ENCODE data around the gene LEFTY2. TPM values are rescaled to one million over a fixed set of nuclear protein-coding genes. Genes with fewer than 3 reads are reported as not detected.

The LEFTY2 gene
- total RNA-seq, 1 donor from 2014 or later = not detected

GRCh38 chr1:225903623-225904022 lies 37.4 kb downstream of the LEFTY2 start:
- Mint-ChIP-seq H3K4me3 (ENCODE audit: low read depth) (no peak overlapping the region), H3K27ac (no peak overlapping the region), H3K9me3 (no peaks in the 10 kb centered on the region), H3K4me1 (ENCODE audit: low read depth) (peaks cover 5% of the 10 kb centered on the region), H3K27me3 (ENCODE audit: low read depth) (peaks cover 11% of the 10 kb centered on the region), H3K36me3 (ENCODE audit: low read depth) (no peaks in the 10 kb centered on the region)
- DNase-seq (ENCODE audit: low spot score) = no peak
- intact Hi-C loops (cut with micrococcal nuclease) = no loop called here

DNA sequence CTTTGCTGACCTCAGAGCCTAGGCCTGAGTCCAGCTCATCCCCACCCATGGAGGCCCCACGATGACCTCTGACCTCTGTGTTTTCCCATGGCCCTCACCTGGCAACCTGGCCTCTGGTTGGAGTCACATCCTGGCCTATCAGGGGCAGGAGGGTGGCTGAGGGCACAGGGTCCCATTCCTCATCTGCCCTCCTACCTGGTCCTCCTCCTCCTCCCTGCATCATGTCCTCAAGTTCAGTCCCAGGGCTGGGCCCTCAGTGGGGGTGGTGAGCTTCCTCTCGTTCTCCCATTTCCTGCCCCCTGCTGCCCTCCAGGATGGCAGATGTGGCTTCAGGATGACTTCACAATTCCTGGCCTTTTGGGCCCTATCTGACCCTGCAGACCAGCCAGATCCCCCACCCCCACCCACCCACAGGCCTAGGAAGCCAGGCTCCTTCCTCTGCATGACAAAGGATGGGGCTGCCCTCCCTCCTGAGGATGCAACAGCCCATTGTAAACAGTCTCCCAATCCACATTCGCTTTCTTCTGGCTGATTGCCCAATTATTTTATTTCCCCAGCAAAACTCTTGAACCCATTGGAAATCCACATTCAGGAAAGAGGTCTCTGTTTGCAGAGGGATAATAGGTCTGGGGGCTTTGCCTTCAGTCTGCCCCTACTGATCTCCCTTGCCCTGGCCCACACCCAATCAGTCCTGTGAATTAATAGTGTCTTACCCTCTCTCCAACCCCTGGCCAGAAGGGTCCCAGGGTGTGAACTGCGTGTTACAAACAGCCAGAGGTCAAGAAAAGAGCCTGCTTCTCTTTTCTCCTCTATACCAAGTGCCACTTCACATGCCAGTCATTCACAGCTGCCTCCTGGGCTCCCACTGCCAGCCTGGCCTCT lies 41.7 kb downstream of the LEFTY2 start:
- Mint-ChIP-seq H3K9me3 (no peaks in the 10 kb centered on the region), H3K4me1 (ENCODE audit: low read depth) (peaks cover 32% of the 10 kb centered on the region), H3K36me3 (ENCODE audit: low read depth) (no peaks in the 10 kb centered on the region), H3K4me3 (ENCODE audit: low read depth) (no peak overlapping the region), H3K27me3 (ENCODE audit: low read depth) (peaks cover 13% of the 10 kb centered on the region), H3K27ac (no peak overlapping the region)
- DNase-seq (ENCODE audit: low spot score) = no peak
- intact Hi-C loops (cut with micrococcal nuclease) = loop anchor here (5.0 kb wide), 1 partner anchor 87 kb away; the partner anchor contains the start of gene EPHX1

GRCh38 chr1:225897595-225898514 lies 43.2 kb downstream of the LEFTY2 start:
- Mint-ChIP-seq H3K4me1 (ENCODE audit: low read depth) (peaks cover 31% of the 10 kb centered on the region), H3K36me3 (ENCODE audit: low read depth) (no peaks in the 10 kb centered on the region), H3K27me3 (ENCODE audit: low read depth) (peaks cover 13% of the 10 kb centered on the region), H3K9me3 (no peaks in the 10 kb centered on the region), H3K4me3 (ENCODE audit: low read depth) (peak overlapping the region; percentile 52), H3K27ac (peak overlapping the region; percentile 18)
- no peak for DNase-seq (ENCODE audit: low spot score)
- intact Hi-C loops (cut with micrococcal nuclease) = loop anchor here (1.0 to 5.0 kb wide), 5 partner anchors 17 to 121 kb away; partner anchors contain the start of genes EPHX1, PYCR2 and SRP9

GRCh38 chr1:225896937-225897549 lies 44.0 kb downstream of the LEFTY2 start:
- H3K27me3 Mint-ChIP-seq (ENCODE audit: low read depth) = peaks cover 13% of the 10 kb centered on the region
- DNase-seq (ENCODE audit: low spot score) = peak; percentile 75
- no peaks in the 10 kb centered on the region for H3K36me3 Mint-ChIP-seq (ENCODE audit: low read depth)
- H3K4me3 Mint-ChIP-seq (ENCODE audit: low read depth) = peak overlapping the region; percentile 52
- H3K4me1 Mint-ChIP-seq (ENCODE audit: low read depth) = peaks cover 31% of the 10 kb centered on the region
- H3K9me3 Mint-ChIP-seq = no peaks in the 10 kb centered on the region
- intact Hi-C loops (cut with micrococcal nuclease) = loop anchor here (1.0 to 5.0 kb wide), 5 partner anchors 16 to 120 kb away; partner anchors contain the start of genes EPHX1, PYCR2 and SRP9
- H3K27ac Mint-ChIP-seq = peak overlapping the region; percentile 56

DNA sequence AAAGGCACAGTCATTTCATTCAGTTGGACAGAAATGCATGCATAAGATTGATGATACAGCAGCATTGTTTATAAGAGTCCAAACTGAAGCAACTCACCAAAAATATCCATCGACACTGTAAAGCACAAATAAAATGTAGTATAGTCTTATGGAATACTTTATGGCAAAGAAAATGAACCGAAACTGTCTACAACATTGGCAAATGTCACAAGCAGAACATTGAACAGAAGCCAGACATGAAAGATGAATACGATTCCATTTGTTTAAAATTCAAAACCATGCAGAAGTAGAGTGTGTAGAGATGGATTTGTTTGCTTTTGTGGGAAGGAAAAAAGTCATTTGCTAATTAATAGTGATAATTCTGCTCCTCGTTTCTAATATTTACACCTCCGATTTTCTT lies 44.5 kb downstream of the LEFTY2 start:
- intact Hi-C loops (cut with micrococcal nuclease) = loop anchor here (5.0 kb wide), 1 partner anchor 84 kb away; the partner anchor contains the start of gene EPHX1
- DNase-seq (ENCODE audit: low spot score) = no peak
- Mint-ChIP-seq H3K36me3 (ENCODE audit: low read depth) (no peaks in the 10 kb centered on the region), H3K27ac (peak overlapping the region; percentile 56), H3K4me1 (ENCODE audit: low read depth) (peaks cover 31% of the 10 kb centered on the region), H3K9me3 (no peaks in the 10 kb centered on the region), H3K4me3 (ENCODE audit: low read depth) (peak overlapping the region; percentile 52), H3K27me3 (ENCODE audit: low read depth) (peaks cover 13% of the 10 kb centered on the region)

DNA sequence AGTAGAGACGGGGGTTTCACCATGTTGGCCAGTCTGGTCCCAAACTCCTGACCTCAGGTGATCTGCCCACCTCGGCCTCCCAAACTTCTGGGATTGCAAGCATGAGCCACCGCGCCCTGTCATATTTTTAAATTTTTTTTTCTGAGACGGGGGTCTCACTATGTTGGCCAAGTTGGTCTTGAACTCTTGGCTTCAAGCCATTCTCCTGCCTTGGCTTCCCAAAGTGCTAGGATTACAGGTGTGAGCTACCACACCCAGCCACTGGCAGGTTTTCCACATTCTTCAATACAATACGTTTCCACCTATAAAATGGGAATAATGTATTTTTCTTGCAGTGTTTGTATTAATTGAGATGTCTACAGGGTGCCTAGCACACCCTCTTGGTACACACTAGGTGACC lies 48.7 kb downstream of the LEFTY2 start:
- Mint-ChIP-seq H3K36me3 (ENCODE audit: low read depth) (no peaks in the 10 kb centered on the region), H3K9me3 (no peaks in the 10 kb centered on the region), H3K4me1 (ENCODE audit: low read depth) (peaks cover 17% of the 10 kb centered on the region), H3K4me3 (ENCODE audit: low read depth) (no peak overlapping the region), H3K27ac (no peak overlapping the region), H3K27me3 (ENCODE audit: low read depth) (peaks cover 14% of the 10 kb centered on the region)
- DNase-seq (ENCODE audit: low spot score) = no peak
- intact Hi-C loops (cut with micrococcal nuclease) = no loop called here

DNA sequence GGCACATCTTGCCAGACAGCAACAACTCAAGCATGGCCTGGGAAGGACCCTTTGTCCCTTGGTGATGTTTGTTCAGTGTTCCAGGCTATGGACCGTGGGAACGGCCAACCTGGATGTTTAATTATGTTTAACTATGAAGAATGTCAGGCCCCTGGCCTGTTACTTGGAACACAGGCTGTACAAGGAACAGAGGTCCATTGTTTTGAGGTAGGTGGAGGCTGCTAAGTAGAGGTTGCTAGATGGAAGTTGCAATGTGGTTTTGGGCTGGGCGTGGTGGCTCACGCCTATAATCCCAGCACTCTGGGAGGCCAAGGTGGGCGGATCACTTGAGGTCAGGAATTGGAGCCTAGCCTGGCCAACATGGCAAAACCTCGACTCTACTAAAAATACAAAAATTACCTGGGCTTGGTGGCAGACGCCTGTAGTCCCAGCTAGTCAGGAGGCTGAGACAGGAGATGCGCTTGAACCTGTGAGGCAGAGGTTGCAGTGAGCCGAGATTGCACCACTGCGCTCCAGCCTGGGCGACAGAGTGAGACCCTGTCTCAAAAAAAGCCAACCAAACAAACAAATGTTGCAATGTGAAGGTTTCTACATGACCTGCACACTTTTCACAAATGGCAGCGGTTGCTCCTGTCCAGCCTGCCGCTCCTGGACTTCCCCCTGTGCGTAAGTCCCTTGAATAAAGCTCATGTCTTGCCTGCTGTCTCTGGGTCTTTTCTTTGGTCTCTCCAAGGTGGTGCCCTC lies 49.6 kb downstream of the LEFTY2 start:
- intact Hi-C loops (cut with micrococcal nuclease) = no loop called here
- peaks cover 8% of the 10 kb centered on the region for H3K4me1 Mint-ChIP-seq (ENCODE audit: low read depth)
- H3K27ac Mint-ChIP-seq = no peak overlapping the region
- H3K9me3 Mint-ChIP-seq = no peaks in the 10 kb centered on the region
- no peak for DNase-seq (ENCODE audit: low spot score)
- peaks cover 16% of the 10 kb centered on the region for H3K27me3 Mint-ChIP-seq (ENCODE audit: low read depth)
- H3K36me3 Mint-ChIP-seq (ENCODE audit: low read depth) = no peaks in the 10 kb centered on the region
- no peak overlapping the region for H3K4me3 Mint-ChIP-seq (ENCODE audit: low read depth)

DNA sequence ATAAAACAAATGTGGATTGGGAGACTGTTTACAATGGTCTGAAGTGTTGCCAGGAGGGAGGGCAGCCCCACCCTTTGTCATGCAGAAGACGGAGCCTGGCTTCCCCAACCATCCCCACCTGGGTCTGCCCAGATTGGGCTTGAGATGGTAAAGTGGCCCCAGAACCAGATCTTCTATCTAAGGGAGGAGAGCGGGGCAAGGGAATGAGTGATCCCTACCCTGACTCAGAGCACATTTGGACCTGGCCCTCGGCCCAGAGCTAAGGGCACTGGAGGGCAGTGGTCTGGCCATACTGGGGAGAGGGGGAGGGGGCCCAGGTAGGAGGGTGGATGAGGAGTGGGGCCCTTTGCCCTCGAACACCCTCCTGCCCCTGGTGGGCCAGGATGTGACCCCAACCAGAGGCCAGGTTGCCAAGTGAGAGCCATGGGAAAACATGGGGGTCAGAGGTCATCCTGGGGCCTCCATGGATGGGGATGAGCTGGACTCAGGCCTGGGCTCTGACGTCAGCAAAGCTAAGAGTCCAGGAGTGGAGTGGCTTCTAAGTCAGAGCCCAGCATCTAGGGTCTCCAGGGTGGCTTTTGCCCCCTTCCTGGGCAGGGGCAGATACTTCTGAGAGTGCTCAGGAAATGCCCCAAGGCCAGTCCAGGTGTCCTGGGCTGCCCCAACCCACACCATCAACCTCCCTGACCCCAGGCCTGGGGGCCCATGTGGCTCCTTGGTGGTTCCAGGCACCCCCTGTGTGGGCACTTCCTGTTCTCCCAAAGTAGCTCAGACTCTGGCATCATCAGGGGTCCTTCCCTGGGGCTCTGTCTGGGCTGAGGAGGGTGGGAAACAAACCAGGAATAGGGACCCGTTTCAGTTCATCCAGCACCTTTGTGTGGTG lies 50.4 kb downstream of the LEFTY2 start:
- Mint-ChIP-seq H3K36me3 (ENCODE audit: low read depth) (no peaks in the 10 kb centered on the region), H3K9me3 (no peaks in the 10 kb centered on the region), H3K27ac (no peak overlapping the region), H3K27me3 (ENCODE audit: low read depth) (peaks cover 18% of the 10 kb centered on the region), H3K4me1 (ENCODE audit: low read depth) (peaks cover 2% of the 10 kb centered on the region), H3K4me3 (ENCODE audit: low read depth) (no peak overlapping the region)
- intact Hi-C loops (cut with micrococcal nuclease) = no loop called here
- no peak for DNase-seq (ENCODE audit: low spot score)

- intact Hi-C loops (cut with micrococcal nuclease) = no loop called here
- peaks cover 2% of the 10 kb centered on the region for H3K4me1 Mint-ChIP-seq (ENCODE audit: low read depth)
- H3K9me3 Mint-ChIP-seq = no peaks in the 10 kb centered on the region
- H3K27me3 Mint-ChIP-seq (ENCODE audit: low read depth) = peaks cover 18% of the 10 kb centered on the region
- no peaks in the 10 kb centered on the region for H3K36me3 Mint-ChIP-seq (ENCODE audit: low read depth)
- no peak for DNase-seq (ENCODE audit: low spot score)
- no peak overlapping the region for H3K27ac Mint-ChIP-seq
- H3K4me3 Mint-ChIP-seq (ENCODE audit: low read depth) = no peak overlapping the region
These were observed 51.3 kb downstream of the LEFTY2 start for GRCh38 chr1:225889743-225890142.

GRCh38 chr1:225888898-225889601 lies 52.0 kb downstream of the LEFTY2 start, which contains the start of gene LEFTY1:
Gene LEFTY1, minus strand, starts transcription at chr1:225889146. Its CDS starts 80 bp downstream, at chr1:225889066.
- Mint-ChIP-seq H3K9me3 (no peaks in the 10 kb centered on the region), H3K4me3 (ENCODE audit: low read depth) (no peak within 1 kb of the TSS), H3K4me1 (ENCODE audit: low read depth) (peaks cover 2% of the 10 kb centered on the region), H3K27me3 (ENCODE audit: low read depth) (peaks cover 17% of the 10 kb centered on the region), H3K36me3 (ENCODE audit: low read depth) (no peaks in the 10 kb centered on the region), H3K27ac (no peak within 1 kb of the TSS)
- DNase-seq (ENCODE audit: low spot score) = no peak
- intact Hi-C loops (cut with micrococcal nuclease) = no loop called here
